ENCODE measurements around the gene IRX2. TPM values are rescaled to one million over a fixed set of nuclear protein-coding genes. Genes with fewer than 3 reads are reported as not detected.

IRX2 gene
- total RNA-seq, 1 experiment from 2014 or later = 6.7 TPM

GRCh38 chr5:2756211-2757152 is 5.0 kb upstream of the IRX2 start:
- peak; percentile 75 for DNase-seq (ENCODE audit: low read depth)

- no peak for DNase-seq (ENCODE audit: low read depth)
These were observed 4.2 kb upstream of the IRX2 start for GRCh38 chr5:2755681-2756171.

GRCh38 chr5:2755076-2755680 is 3.7 kb upstream of the IRX2 start:
- no peak for DNase-seq (ENCODE audit: low read depth)

GRCh38 chr5:2754581-2755075 is 3.2 kb upstream of the IRX2 start:
- DNase-seq (ENCODE audit: low read depth) = no peak

GRCh38 chr5:2753452-2754420 is 2.3 kb upstream of the IRX2 start:
- no peak for DNase-seq (ENCODE audit: low read depth)

- DNase-seq (ENCODE audit: low read depth) = no peak
These were observed 1.5 kb upstream of the IRX2 start for GRCh38 chr5:2752821-2753439.

- peak; percentile 62 for DNase-seq (ENCODE audit: low read depth)
These were observed 763 bp upstream of the IRX2 start for GRCh38 chr5:2752059-2752820.

GRCh38 chr5:2750758-2751464 is 566 bp downstream of the IRX2 start:
- peak; percentile 14 for DNase-seq (ENCODE audit: low read depth)

GRCh38 chr5:2750026-2750757 is 1.3 kb downstream of the IRX2 start:
- no peak for DNase-seq (ENCODE audit: low read depth)

- DNase-seq (ENCODE audit: low read depth) = no peak
These were observed 1.9 kb downstream of the IRX2 start for GRCh38 chr5:2749514-2750025.

- DNase-seq (ENCODE audit: low read depth) = no peak
These were observed 2.5 kb downstream of the IRX2 start for GRCh38 chr5:2748861-2749513.

- DNase-seq (ENCODE audit: low read depth) = no peak
These were observed 3.2 kb downstream of the IRX2 start for GRCh38 chr5:2748179-2748860.

GRCh38 chr5:2747363-2748162 is 3.9 kb downstream of the IRX2 start:
- DNase-seq (ENCODE audit: low read depth) = no peak

- no peak for DNase-seq (ENCODE audit: low read depth)
These were observed 4.9 kb downstream of the IRX2 start for GRCh38 chr5:2746561-2747032.

GRCh38 chr5:2744485-2744884 is 7.0 kb downstream of the IRX2 start:
- DNase-seq (ENCODE audit: low read depth) = no peak

GRCh38 chr5:2742921-2743679 is 8.4 kb downstream of the IRX2 start:
- no peak for DNase-seq (ENCODE audit: low read depth)
